WTC11 (cell line): ENCODE data around the gene RAPGEF2. TPM values are rescaled to one million over a fixed set of nuclear protein-coding genes. Genes with fewer than 3 reads are reported as not detected.
A peak's percentile ranks its signal among the peaks of the same experiment; 100 is the strongest.
"Not testable (repeated sequence)": the region's sequence is repeated elsewhere in the genome, so short reads cannot be mapped to it uniquely, and the experiment has no call there.

ENCODE experiments used
- ATAC-seq: fragments of 200-7000 bp; cut with Tn5 transposase; 2 replicates; pipeline ENCODE4 v1.10.0; 2021; ENCODE audit warnings: mild to moderate bottlenecking, moderate library complexity
- CTCF ChIA-PET: fragments of 300-600 bp; sonication (Branson Sonifier 250); formaldehyde crosslinking; loops from one replicate; lab custom pipeline; 2021; ENCODE audit warnings: antibody characterized with exemption; lab: Charles Lee
- POLR2A ChIA-PET: fragments of 350-600 bp; sonication (Branson Sonifier 250); formaldehyde crosslinking; loops from one replicate; lab custom pipeline; 2021; ENCODE audit warnings: antibody characterized with exemption; lab: Charles Lee
- DNase-seq: peaks from one replicate; pipeline ENCODE4 v3.0.0; 2021; ENCODE audit warnings: low spot score
- H3K27ac Mint-ChIP-seq: 2 replicates; pipeline ENCODE4 v1.8.0; 2021; ENCODE audit warnings: mixed read lengths
- H3K27me3 Mint-ChIP-seq: 2 replicates; pipeline ENCODE4 v1.8.0; 2021; ENCODE audit warnings: low read depth, mild to moderate bottlenecking, moderate library complexity, mixed read lengths
- H3K36me3 Mint-ChIP-seq: 2 replicates; pipeline ENCODE4 v1.8.0; 2021; ENCODE audit warnings: mixed read lengths
- H3K4me1 Mint-ChIP-seq: 2 replicates; pipeline ENCODE4 v1.8.0; 2022; ENCODE audit warnings: mixed read lengths
- H3K4me3 Mint-ChIP-seq: 2 replicates; pipeline ENCODE4 v1.8.0; 2021; ENCODE audit warnings: mild to moderate bottlenecking, moderate library complexity, mixed read lengths
- H3K9me3 Mint-ChIP-seq: 2 replicates; pipeline ENCODE4 v1.8.0; 2021; ENCODE audit warnings: mixed read lengths
- CBFB ChIP-seq: sonication (generic); formaldehyde crosslinking; IDR thresholded peaks from 2 replicates; pipeline ENCODE4 v1.8.1; 2022; ENCODE audit warnings: mild to moderate bottlenecking, low read depth, missing genetic modification reagents
- CREM ChIP-seq: sonication (generic); formaldehyde crosslinking; IDR thresholded peaks from 2 replicates; pipeline ENCODE4 v1.8.1; 2022; ENCODE audit warnings: mild to moderate bottlenecking, missing genetic modification reagents, moderate library complexity
- CTCF ChIP-seq: fragments of 200-600 bp; IDR thresholded peaks from 2 replicates; pipeline ENCODE4 v1.8.0; 2022; ENCODE audit warnings: antibody characterized with exemption
- EMX1 ChIP-seq: fragments of 250-450 bp; sonication (Bioruptor Pico); IDR thresholded peaks from 2 replicates; pipeline ENCODE4 v1.8.0; 2021; ENCODE audit warnings: mild to moderate bottlenecking
- HMGA2 ChIP-seq: fragments of 250-450 bp; sonication (Bioruptor Pico); IDR thresholded peaks from 2 replicates; pipeline ENCODE4 v1.4.0; 2021; ENCODE audit warnings: mild to moderate bottlenecking, moderate library complexity
- HMGXB4 ChIP-seq: sonication (generic); formaldehyde crosslinking; IDR thresholded peaks from 2 replicates; pipeline ENCODE4 v1.8.1; 2023; ENCODE audit warnings: mild to moderate bottlenecking, moderate library complexity, missing genetic modification reagents
- IRF1 ChIP-seq: sonication (generic); formaldehyde crosslinking; IDR thresholded peaks from 2 replicates; pipeline ENCODE4 v1.8.0; 2023; ENCODE audit warnings: missing genetic modification reagents
- IRF2 ChIP-seq: sonication (generic); formaldehyde crosslinking; IDR thresholded peaks from 2 replicates; pipeline ENCODE4 v1.8.0; 2022; ENCODE audit warnings: low read depth, missing genetic modification reagents, borderline replicate concordance
- MYBL2 ChIP-seq: sonication (generic); formaldehyde crosslinking; IDR thresholded peaks from 2 replicates; pipeline ENCODE4 v1.8.1; 2023; ENCODE audit warnings: mild to moderate bottlenecking, moderate library complexity, missing genetic modification reagents
- NFYB ChIP-seq: sonication (generic); formaldehyde crosslinking; conservative IDR thresholded peaks from 2 replicates; pipeline ENCODE4 v1.8.0; 2022; ENCODE audit warnings: low read depth, missing genetic modification reagents
- NR2C2 ChIP-seq: sonication (generic); formaldehyde crosslinking; IDR thresholded peaks from 2 replicates; pipeline ENCODE4 v1.8.0; 2022; ENCODE audit warnings: mild to moderate bottlenecking, missing genetic modification reagents
- OVOL2 ChIP-seq: fragments of 250-450 bp; sonication (Bioruptor Pico); IDR thresholded peaks from 2 replicates; pipeline ENCODE4 v1.9.0; 2021; ENCODE audit warnings: mild to moderate bottlenecking, borderline replicate concordance
- SMAD3 ChIP-seq: sonication (generic); formaldehyde crosslinking; IDR thresholded peaks from 2 replicates; pipeline ENCODE4 v1.8.0; 2022; ENCODE audit warnings: missing genetic modification reagents, mild to moderate bottlenecking, borderline replicate concordance
- TEAD1 ChIP-seq: sonication (generic); formaldehyde crosslinking; IDR thresholded peaks from 2 replicates; pipeline ENCODE4 v1.8.0; 2022; ENCODE audit warnings: mild to moderate bottlenecking, missing genetic modification reagents
- ZBTB21 ChIP-seq: sonication (generic); formaldehyde crosslinking; IDR thresholded peaks from 2 replicates; pipeline ENCODE4 v1.8.1; 2023; ENCODE audit warnings: mild to moderate bottlenecking, missing genetic modification reagents, borderline replicate concordance
- ZNF281 ChIP-seq: sonication (generic); formaldehyde crosslinking; IDR thresholded peaks from 2 replicates; pipeline ENCODE4 v1.8.0; 2023; ENCODE audit warnings: mild to moderate bottlenecking, missing genetic modification reagents
- ZNF671 ChIP-seq: fragments of 250-450 bp; sonication (Bioruptor Pico); IDR thresholded peaks from 2 replicates; pipeline ENCODE4 v1.8.0; 2021; ENCODE audit warnings: mild to moderate bottlenecking
- total RNA-seq: library from RNA; stranded (reverse); gene quantifications from 3 replicates; pipeline ENCODE4 v1.2.3, GENCODE V29; 2021
- TF ChIP-seq, protein P1 (sequence below): fragments of 250-450 bp; sonication (Bioruptor Pico); IDR thresholded peaks from 2 replicates; pipeline ENCODE4 v2.1.2; 2022; ENCODE audit warnings: mild to moderate bottlenecking, moderate library complexity
- TF ChIP-seq, protein P2 (sequence below): fragments of 250-450 bp; sonication (Bioruptor Pico); IDR thresholded peaks from 2 replicates; pipeline ENCODE4 v1.9.0; 2021; ENCODE audit warnings: moderate library complexity, mild to moderate bottlenecking, inconsistent platforms, borderline replicate concordance

RAPGEF2 gene
- total RNA-seq, 1 experiment from 2014 or later: 40.6 TPM

DNA sequence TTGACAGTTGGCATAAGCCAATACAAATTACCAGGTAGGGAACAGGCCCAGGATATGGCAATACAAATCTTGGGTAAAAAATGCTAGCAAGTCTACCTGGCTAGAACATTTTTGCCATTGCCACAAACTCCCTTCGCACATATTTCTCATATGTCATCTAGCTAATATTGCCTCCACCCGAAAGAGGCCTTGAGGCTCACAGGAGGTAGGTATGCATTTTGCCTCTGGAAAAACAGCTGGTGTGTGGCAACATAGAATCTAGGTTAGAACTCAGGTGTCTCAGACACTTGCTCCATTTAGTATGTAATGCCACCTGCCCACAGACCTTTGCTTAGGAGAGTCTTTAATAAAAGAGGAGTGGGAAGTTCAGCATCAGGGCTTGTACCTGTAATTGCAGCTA is 16.3 kb upstream of the RAPGEF2 start:
- ATAC-seq (no peak), DNase-seq (no peak)
- Mint-ChIP-seq H3K36me3 (no peaks in the 10 kb centered on the region), H3K27ac (no peak overlapping the region), H3K27me3 (no peaks in the 10 kb centered on the region), H3K4me1 (no peaks in the 10 kb centered on the region), H3K4me3 (no peak overlapping the region), H3K9me3 (no peaks in the 10 kb centered on the region)
- POLR2A ChIA-PET: no interaction called here
- CTCF ChIA-PET: no interaction called here
- no peak for TF ChIP-seq NFYB (CRISPR knock-in tag)
- TF ChIP-seq, protein P1, sequence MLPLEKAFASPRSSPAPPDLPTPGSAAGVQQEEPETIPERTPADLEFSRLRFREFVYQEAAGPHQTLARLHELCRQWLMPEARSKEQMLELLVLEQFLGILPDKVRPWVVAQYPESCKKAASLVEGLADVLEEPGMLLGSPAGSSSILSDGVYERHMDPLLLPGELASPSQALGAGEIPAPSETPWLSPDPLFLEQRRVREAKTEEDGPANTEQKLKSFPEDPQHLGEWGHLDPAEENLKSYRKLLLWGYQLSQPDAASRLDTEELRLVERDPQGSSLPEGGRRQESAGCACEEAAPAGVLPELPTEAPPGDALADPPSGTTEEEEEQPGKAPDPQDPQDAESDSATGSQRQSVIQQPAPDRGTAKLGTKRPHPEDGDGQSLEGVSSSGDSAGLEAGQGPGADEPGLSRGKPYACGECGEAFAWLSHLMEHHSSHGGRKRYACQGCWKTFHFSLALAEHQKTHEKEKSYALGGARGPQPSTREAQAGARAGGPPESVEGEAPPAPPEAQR (CRISPR knock-in tag): no peak
- no peak for TF ChIP-seq IRF1 (CRISPR knock-in tag)
- TF ChIP-seq SMAD3 (CRISPR knock-in tag): no peak
- TF ChIP-seq, protein P2, sequence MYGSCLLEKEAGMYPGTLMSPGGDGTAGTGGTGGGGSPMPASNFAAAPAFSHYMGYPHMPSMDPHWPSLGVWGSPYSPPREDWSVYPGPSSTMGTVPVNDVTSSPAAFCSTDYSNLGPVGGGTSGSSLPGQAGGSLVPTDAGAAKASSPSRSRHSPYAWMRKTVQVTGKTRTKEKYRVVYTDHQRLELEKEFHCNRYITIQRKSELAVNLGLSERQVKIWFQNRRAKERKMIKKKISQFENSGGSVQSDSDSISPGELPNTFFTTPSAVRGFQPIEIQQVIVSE (CRISPR knock-in tag): no peak
- TF ChIP-seq OVOL2 (CRISPR knock-in tag): no peak
- TF ChIP-seq IRF2: no peak
- no peak for TF ChIP-seq TEAD1
- no peak for TF ChIP-seq EMX1

GRCh38 chr4:159090255-159090654 is 12.6 kb upstream of the RAPGEF2 start:
- Mint-ChIP-seq H3K27ac (no peak overlapping the region), H3K4me3 (no peak overlapping the region), H3K9me3 (no peaks in the 10 kb centered on the region), H3K27me3 (no peaks in the 10 kb centered on the region), H3K4me1 (no peaks in the 10 kb centered on the region), H3K36me3 (no peaks in the 10 kb centered on the region)
- ATAC-seq (no peak), DNase-seq (no peak)
- ChIA-PET POLR2A (interaction anchor here (0.7 kb wide), 1 partner anchor 62 kb away, joined by 3 read pairs; no protein-coding TSS in a partner anchor), CTCF (no interaction called here)
- peak; percentile 97 for TF ChIP-seq HMGA2 (CRISPR knock-in tag)
- TF ChIP-seq ZBTB21 (CRISPR knock-in tag): no peak

DNA sequence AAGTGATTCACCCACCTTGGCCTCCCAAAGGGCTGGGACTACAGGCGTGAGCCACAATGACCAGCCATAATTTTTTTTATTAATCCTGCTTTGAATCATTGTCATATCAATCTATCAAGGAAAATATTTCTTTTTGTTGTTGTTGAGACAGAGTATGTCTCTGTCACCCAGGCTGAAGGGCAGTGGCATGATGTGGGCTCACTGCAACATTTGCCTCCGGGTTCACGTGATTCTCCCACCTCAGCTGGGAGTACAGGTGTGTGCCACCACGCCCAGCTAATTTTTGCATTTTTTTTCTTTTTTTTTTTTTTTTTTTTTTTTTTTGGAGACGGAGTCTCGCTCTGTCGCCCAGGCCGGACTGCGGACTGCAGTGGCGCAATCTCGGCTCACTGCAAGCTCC is 8.7 kb upstream of the RAPGEF2 start:
- H3K4me3 Mint-ChIP-seq: not testable (repeated sequence)

GRCh38 chr4:159096434-159096833 is 6.4 kb upstream of the RAPGEF2 start:
- no peak for DNase-seq
- H3K4me3 Mint-ChIP-seq: no peak overlapping the region
- ChIA-PET POLR2A (no interaction called here), CTCF (no interaction called here)
- no peak for ATAC-seq
- H3K27ac Mint-ChIP-seq: no peak overlapping the region
- H3K9me3 Mint-ChIP-seq: no peaks in the 10 kb centered on the region
- H3K4me1 Mint-ChIP-seq: peaks cover 28% of the 10 kb centered on the region
- H3K36me3 Mint-ChIP-seq: no peaks in the 10 kb centered on the region
- H3K27me3 Mint-ChIP-seq: peaks cover 5% of the 10 kb centered on the region
- TF ChIP-seq EMX1 (no peak), CREM (CRISPR knock-in tag) (no peak), NR2C2 (CRISPR knock-in tag) (no peak), ZBTB21 (CRISPR knock-in tag) (no peak), SMAD3 (CRISPR knock-in tag) (no peak), ZNF281 (CRISPR knock-in tag) (no peak), CBFB (no peak), MYBL2 (CRISPR knock-in tag) (no peak), ZNF671 (no peak), CTCF (no peak), HMGXB4 (CRISPR knock-in tag) (no peak)
- TF ChIP-seq, protein P1 (CRISPR knock-in tag): no peak

More for the DNA sequence above, 8.7 kb upstream of the RAPGEF2 start:
- H3K27me3 Mint-ChIP-seq, H3K27ac Mint-ChIP-seq, H3K36me3 Mint-ChIP-seq, H3K9me3 Mint-ChIP-seq, DNase-seq, ATAC-seq: not testable (repeated sequence)
- POLR2A ChIA-PET: interaction anchor here (0.6 kb wide), 1 partner anchor 59 kb away, joined by 3 read pairs; a partner anchor contains a TSS
- peaks cover 24% of the 10 kb centered on the region for H3K4me1 Mint-ChIP-seq
- CTCF ChIA-PET: interaction anchor here (0.6 kb wide), 1 partner anchor 409 kb away, joined by 4 read pairs; no protein-coding TSS in a partner anchor
